OCI-M1 (cell line): ENCODE results near the gene SLC2A4RG.

ENCODE experiments used
- DNase-seq: peaks from one replicate; lab custom pipeline; 2025; lab: John Stamatoyannopoulos, UW

The SLC2A4RG gene

DNA sequence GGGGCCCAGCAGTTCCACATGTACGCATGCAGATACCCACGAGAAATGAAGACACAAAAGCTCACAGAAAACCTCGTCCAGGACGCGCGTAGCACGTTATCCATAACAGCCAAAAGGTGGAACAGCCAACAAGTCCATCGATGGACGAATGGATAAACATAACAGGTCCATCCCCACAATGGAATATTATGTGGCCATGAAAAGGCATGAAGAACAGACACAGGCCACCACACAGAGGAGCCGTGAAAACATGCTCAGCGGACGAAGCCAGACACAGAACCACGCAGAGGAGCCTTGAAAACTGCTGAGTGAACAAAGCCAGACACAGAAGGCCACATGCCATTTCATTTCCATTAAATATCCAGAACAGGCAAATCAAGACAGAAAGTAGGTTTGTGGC is 38.0 kb downstream of the SLC2A4RG start:
- DNase-seq = no peak

DNA sequence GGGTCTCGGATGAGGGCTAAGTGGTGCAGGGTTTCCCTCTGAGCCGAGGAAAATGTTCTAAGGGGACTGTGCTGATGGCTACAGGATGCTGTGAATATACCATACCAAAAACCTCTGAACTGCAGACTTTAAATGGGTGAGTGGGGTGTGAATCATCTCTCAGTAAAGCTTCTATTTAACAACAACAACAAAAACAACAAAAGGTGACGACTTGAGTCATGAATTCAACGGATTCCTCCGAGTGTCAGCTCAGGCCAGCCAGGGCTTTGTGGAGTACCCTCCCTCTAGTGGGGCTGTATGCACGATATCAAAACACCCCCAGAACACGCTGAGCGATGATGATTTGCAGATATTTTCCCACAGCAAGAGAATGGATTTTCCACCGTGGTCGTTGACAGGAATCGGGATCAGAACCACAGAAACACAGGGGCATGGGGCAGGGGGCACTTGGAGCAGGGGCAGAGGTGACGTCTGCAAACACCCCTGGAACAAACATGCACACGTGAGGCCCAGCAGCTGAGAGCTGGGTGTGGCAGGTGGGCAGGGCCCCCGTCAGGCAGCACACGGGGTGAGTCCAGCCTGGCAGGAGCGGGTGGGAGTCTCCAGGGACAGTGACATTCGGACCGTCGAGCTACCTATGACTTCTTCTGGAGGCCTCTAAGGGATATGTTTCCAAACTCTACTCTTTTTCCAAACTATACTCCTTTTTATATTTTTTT is 38.6 kb downstream of the SLC2A4RG start:
- DNase-seq = no peak

DNA sequence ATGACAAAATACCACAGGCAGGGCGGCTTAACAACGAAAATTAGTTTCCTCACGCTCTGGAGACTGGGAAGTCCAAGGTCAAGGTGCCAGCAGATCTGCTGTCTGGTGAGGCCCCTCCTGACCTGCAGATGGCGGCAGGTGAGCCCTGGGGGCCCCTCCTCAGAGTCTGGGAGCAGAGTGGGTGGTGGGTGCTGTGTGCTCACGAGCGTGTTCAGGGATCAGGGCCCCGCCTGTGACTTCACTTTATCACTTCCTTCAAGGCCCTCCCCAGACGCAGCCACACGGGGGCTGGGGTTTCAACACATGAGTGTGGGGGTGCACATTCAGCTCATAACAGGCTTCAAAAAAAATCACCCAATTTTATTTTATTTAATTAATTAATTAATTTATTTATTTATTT is 39.3 kb downstream of the SLC2A4RG start:
- no peak for DNase-seq

DNA sequence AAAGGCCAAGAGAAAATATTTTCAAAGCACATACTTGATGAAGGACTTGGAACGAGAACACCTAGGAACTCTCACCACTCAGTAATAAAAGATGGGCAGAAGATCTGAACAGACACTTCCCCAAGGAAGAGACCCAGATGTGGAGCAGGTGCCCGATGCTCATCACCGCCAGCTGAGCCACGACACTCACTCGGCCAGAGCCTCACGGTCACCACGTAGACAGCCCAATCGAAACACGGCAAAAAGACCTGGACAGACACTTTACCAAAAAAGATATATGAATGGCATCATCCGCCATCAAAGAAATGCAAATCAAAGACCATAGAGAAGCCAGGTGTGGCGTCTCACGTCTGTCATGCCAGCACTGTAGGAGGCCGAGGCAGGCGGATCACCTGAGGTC is 41.6 kb downstream of the SLC2A4RG start:
- DNase-seq = no peak

DNA sequence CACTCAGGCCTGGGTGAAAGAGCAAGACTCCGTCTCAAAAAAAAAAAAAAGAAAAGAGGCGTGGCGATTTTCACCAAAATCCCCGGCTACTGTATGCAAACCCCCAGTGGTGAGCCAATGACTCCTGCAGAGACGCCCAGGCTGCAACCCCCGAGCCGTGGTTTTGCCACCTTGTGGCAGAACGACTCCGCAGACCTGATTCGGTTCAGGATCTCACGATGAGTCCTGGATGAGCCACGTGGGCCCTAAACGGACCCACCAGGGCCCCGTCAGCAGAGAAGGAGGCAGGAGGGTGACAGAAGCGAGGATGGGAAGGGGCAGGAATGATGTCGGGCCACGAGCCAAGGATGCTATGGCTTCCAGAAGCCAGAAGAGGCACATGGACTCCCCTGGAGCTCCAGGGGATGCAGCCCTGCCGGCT is 42.5 kb downstream of the SLC2A4RG start:
- DNase-seq = no peak

DNA sequence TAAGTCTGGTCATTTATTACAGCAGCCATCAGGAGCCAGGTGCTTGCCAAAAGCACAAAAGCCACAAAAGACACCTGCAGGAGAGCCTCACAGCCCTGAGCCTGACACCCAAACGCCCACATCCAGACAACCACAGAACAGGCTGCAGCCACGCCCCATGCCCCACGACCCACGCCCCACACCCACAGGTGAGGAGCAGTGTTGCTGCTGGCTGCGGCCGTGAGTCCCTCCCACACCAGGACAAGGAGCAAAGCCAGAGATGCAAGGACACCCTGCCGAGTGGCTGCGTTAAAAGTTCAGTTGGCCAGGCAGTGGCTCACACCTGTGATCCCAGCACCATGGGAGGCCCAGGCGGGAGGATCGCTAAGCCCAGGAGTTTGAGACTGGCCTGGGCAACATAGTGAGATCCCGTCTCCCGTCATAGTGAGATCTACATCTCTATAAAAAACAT is 43.0 kb downstream of the SLC2A4RG start:
- no peak for DNase-seq

DNA sequence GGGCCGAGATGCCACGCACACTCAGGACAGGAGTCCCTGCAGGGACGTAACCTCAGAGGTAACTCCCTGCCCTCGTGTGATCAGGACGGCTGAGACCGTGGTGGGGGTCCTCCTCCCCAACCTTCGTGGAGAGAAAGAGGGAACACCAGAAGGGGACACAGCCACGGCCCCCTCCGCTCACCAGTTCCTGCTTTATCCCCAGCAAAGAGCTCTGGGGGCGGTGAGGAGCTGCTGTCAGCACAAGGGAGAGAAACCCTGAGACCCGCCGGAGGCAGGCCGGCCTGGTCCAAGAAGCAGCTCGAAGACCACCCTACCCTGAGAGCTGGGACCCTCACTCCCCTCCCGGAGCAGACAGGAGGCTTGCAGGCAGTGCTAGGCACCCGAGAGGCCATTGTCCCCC is 44.4 kb downstream of the SLC2A4RG start:
- no peak for DNase-seq

DNA sequence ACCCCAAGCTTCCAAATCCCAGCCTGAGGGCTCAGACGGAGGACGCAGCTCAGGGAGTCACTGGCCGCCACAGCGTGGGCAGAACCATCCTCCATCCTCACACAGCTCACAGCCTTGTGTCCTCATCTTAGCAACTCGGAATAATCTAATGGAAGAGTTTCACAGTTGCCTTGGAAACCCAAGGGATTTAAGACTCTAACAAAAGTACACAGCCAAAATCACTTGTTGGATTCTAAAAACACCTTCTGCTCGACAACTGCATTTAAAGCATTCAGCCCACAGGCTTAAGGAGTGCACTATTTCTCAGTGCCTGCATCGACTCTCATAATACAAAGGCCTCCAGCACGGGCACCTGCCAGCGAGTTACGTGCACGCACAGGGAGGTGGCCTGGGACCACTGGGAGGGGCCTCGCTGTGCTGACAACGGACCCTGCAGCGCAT is 46.1 kb downstream of the SLC2A4RG start:
- no peak for DNase-seq

DNA sequence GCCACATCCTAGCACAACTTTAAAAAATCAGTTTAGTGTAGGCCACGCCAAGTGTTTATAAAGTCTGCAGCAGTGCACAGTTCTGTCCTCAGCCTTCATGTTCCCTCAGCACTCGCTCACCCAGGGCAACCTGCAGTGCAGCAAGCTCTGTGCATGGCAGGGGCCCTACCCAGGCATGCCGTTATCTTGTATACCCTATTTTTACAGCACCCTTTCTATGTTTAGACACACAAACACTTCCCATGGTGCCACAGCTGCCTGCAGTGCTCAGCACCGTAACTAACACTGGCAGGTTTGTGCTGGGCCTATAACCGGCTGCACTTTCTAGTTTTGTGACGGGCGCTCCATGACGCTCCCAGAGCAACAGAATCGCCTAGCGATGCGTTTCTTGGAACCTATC is 47.7 kb downstream of the SLC2A4RG start:
- no peak for DNase-seq

DNA sequence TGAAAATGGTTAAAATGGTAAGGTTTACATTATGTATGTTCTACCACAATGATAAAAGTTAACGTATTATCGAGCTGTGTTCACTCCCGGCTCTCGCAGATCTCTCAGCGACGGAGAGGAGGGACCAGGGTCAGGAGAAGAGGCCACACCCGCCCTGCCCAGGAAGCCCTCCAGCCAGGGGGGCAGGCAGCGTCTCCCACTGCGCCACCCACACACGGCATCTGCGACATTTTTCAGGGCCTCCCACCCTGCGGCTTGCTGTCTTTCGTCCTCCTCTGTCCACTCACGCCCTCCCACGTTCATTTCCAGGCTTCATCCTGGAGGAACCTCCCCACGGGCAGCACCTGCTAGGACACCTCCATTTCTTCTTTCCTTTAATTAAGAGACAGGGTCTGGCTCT is 48.2 kb downstream of the SLC2A4RG start:
- DNase-seq = no peak

DNA sequence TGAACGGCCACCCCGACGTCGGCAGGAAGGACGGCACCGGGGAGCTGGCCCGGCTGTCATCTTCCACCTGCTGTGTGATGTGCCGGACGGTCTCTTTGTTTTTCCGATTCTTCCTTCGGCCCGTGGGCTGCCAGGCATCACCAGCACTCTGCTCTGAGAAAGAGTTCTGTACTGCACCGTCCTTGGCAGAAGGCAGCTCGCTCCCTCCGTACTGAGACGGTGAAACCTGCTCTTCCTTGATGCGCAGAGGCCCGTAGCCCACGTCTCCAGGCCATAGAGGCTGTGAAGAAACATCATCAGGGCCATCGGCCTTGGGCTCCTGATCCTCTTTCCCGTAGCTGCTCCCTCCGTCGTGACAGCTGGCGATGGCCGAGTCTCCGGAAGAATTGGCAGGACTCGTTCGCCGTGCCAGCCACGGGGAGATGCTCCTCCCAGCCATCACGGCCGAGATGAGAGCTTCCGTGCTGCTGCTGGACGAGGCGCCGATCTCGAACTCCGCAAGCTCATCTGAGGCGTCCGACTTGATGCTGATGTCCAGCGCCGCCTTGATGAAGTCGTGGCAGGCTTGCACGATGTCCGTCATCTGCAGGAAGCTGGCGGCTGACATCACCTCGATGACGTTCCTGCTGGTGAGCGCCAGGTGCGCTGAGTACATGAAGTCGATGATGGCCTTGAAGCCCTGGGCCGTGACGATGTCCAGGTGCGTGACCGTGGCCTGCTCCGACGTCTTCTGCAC is 50.4 kb downstream of the SLC2A4RG start:
- no peak for DNase-seq

DNA sequence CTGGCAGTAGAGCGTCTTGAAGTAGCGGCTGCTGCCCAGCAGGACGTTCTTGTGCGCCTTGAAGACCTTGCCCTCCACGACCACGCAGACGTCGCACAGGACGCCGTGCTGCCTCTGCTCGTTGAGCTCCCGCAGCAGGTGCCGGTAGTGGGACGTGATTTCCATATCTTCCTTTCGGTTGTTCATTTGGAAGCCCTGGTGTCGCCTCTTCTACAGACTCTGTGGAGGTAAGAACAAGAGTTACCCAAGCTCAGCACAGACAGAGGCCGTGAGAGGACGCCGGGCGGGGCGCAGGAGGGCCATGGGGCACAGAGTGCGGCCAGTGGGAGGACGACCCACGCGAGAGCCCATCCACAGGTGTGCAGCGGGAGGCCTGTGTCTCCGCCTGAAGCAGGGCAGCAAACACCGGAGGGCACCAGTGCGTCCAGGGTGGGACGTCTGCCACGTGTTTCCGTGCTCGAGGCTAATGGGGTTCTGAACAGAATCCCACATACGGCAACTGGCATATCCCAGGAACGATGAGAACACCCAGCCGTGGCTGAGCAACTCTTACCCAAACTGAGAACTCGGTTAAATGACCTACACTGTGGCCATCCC is 51.1 kb downstream of the SLC2A4RG start:
- no peak for DNase-seq

DNA sequence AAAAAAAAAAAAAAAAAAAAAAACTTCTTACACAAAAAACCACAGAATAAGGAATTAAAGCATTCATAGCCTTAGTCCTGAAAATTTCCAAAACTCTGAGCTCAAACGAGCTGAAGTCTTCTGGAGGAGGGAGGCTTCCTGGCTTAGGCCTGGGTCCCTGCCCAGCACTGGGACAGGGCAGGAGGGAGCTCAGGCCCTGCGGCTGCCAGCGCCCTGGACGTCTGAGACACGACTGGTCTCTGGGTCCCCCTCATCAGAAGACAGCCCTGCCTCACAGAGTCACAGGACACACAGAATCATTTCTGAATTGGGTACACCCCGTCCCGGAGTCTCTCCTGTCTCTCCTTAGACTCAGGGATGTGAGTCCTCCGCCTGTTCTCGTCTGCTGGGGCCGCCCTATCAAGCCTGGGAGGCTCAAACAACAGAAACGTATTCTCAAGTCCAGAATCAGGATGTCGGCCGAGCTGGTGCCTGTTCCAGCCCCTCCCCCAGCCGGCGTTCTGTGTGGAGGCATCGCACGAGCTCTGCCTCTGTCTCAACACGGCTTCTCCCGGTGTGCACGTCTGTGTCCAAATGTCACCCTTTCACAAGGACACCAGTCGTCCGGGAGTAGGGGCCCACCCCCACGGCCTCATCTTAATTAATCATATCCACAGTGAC is 52.1 kb downstream of the SLC2A4RG start:
- no peak for DNase-seq

DNA sequence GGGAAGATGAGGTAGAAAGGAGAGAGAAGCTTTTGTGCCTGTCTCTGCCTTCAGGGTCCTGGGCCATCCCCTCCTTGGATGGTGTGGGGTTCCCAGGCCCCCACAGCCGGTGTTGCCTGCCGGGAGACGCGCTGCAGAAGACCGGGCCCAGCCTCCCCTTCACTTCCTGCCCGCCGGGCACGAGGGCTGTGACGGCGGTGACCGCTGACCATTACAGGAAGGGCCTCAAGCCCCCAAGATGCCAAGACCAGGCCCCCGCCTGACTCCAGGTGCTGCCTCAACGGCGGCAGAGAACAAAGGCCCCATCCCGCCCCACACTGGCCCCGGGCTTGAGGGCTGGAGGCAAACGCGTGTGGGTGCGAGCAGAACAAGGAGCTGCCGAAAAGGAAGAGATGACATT is 53.3 kb downstream of the SLC2A4RG start:
- DNase-seq = no peak
